GM12878 (cell line): ENCODE measurements around the gene CATSPERZ.

ENCODE experiments used
- BACH1 ChIP-seq: fragments of 450-650 bp; IDR thresholded peaks from 2 replicates; pipeline ENCODE4 v1.6.1; 2017; ENCODE audit warnings: mild to moderate bottlenecking, borderline replicate concordance
- BRCA1 ChIP-seq: IDR thresholded peaks from 2 replicates; pipeline ENCODE4 v1.6.1; 2011; ENCODE audit warnings: low read depth, low read length, improper control_type of control experiment
- CTCF ChIP-seq, 3 experiments: IDR thresholded peaks in 2 of 3; conservative IDR thresholded peaks in 1 of 3; 2 replicates each; pipeline ENCODE4 v1.5.1; 2011; ENCODE audit warnings: low read depth in 3 of 3, low read length in 3 of 3, mild to moderate bottlenecking in 3 of 3, control low read depth in 2 of 3, moderate library complexity in 2 of 3, inconsistent platforms in 1 of 3, mixed read lengths in 1 of 3; ENCODE audit not compliant: control insufficient read depth in 2 of 3, insufficient read depth in 1 of 3; ENCODE audit errors: extremely low read depth in 1 of 3
- EP300 ChIP-seq, 2 experiments: fragments of 150-350 bp in 1 of 2; IDR thresholded peaks; 2 replicates each; pipeline ENCODE4 v1.6.1; 2011 to 2012; ENCODE audit warnings: low read depth in 2 of 2, low read length in 2 of 2, borderline replicate concordance in 1 of 2, improper control_type of control experiment in 1 of 2, inconsistent platforms in 1 of 2; ENCODE audit not compliant: control insufficient read depth in 1 of 2
- FOXK2 ChIP-seq: fragments of 450-650 bp; IDR thresholded peaks from 2 replicates; pipeline ENCODE4 v1.6.1; 2017; ENCODE audit warnings: mild to moderate bottlenecking, moderate library complexity
- FOXM1 ChIP-seq: IDR thresholded peaks from 2 replicates; pipeline ENCODE4 v1.6.1; 2012; ENCODE audit warnings: low read depth, mild to moderate bottlenecking, inconsistent platforms, low read length, moderate library complexity
- NR2C2 ChIP-seq: IDR thresholded peaks from 2 replicates; pipeline ENCODE4 v1.6.1; 2011; ENCODE audit warnings: borderline replicate concordance, low read depth; ENCODE audit not compliant: control insufficient read depth, insufficient read length
- TAF1 ChIP-seq: IDR thresholded peaks from 2 replicates; pipeline ENCODE4 v1.6.1; 2011; ENCODE audit warnings: mild to moderate bottlenecking, low read depth, low read length, borderline replicate concordance
- ZBTB33 ChIP-seq: fragments of 450-650 bp; IDR thresholded peaks from 2 replicates; pipeline ENCODE4 v1.6.1; 2017; ENCODE audit warnings: mild to moderate bottlenecking

GRCh38 chr11:64347193-64347867 lies 47.2 kb downstream of the CATSPERZ start:
- TF ChIP-seq CTCF (IDR thresholded peaks at IDR 0.05 in 2 of 3, conservative IDR thresholded peaks at IDR 0.05 in 1 of 3; ENCODE audit: control insufficient read depth in 2 of 3, extremely low read depth in 1 of 3, insufficient read depth in 1 of 3, low read depth in 3 of 3, low read length in 3 of 3) (no peak), ZBTB33 (no peak), BACH1 (no peak), FOXK2 (no peak), NR2C2 (no peak), BRCA1 (no peak), FOXM1 (no peak), TAF1 (no peak), EP300 (IDR thresholded peaks at IDR 0.05; ENCODE audit: borderline replicate concordance in 1 of 2, control insufficient read depth in 1 of 2, low read depth in 2 of 2, low read length in 2 of 2) (no peak)
